A673 (cell line): ENCODE measurements around the gene REG3A.

ENCODE experiments used
- CTCF ChIP-seq: fragments of 300-800, 200-600 bp; sonication (generic); conservative IDR thresholded peaks from 2 replicates; pipeline ENCODE4 v1.5.1; 2017; ENCODE audit warnings: low read depth, mild to moderate bottlenecking, antibody characterized with exemption, low read length, moderate library complexity, mixed read lengths
- EZH2 ChIP-seq: fragments of 200-600 bp; sonication (generic); IDR thresholded peaks from 2 replicates; pipeline ENCODE4 v1.6.1; 2017; ENCODE audit warnings: borderline replicate concordance, low read depth, mild to moderate bottlenecking, mixed read lengths, antibody characterized with exemption, low read length; ENCODE audit not compliant: poor library complexity, severe bottlenecking

DNA sequence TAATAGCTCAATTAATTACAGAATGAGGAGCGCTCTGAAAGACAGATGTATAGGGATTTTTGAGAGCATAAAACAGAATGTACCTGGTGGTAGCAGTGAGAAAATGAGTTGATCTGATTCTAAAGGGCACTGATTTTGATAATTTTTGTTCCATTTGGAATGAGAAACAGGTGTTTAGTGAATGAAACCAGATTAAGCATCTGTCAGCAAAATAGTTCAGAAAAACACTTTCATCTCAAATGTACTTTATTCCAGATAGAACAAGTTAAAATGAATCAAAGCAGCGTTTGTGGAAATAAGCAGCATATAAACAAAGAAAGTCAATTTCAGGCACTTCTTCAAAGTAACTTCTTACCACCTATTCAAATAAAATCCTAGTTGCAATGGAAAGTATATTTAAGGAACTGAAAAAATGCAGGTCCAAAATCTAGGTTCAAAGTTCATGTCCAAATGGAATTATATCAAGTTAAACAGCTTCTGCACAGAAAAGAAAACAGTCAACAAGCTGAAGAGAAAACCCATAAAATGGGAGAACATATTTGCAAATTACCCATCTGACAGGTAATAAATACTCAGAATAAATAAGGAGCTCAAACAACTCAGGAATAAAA, 11.9 kb upstream of the REG3A start:
- no peak for TF ChIP-seq CTCF
- TF ChIP-seq EZH2, result no peak
